HG02943 (cell line): ENCODE measurements around the gene MAP3K12.
A peak's percentile ranks its signal among the peaks of the same experiment; 100 is the strongest.

Experiments
- ATAC-seq: cut with Tn5 transposase; IDR thresholded peaks from one replicate; pipeline ENCODE4 v1.9.1; 2021; ENCODE audit warnings: mild to moderate bottlenecking, low read depth, moderate library complexity; ENCODE audit not compliant: unreplicated experiment

The MAP3K12 gene

GRCh38 chr12:53508534-53509170 is 9.4 kb upstream of the MAP3K12 start:
- peak; percentile 68 for ATAC-seq

GRCh38 chr12:53507603-53507885 is 8.3 kb upstream of the MAP3K12 start:
- ATAC-seq, result no peak

GRCh38 chr12:53506881-53507602 is 7.8 kb upstream of the MAP3K12 start, which contains the start of gene NPFF:
Gene NPFF (minus strand): TSS chr12:53507484. CDS start chr12:53507474, 10 bp downstream.
- ATAC-seq, result no peak

GRCh38 chr12:53506450-53506785 is 7.2 kb upstream of the MAP3K12 start:
- no peak for ATAC-seq

- ATAC-seq, result no peak
These were observed 6.5 kb upstream of the MAP3K12 start for GRCh38 chr12:53505555-53506449.

- no peak for ATAC-seq
These were observed 5.8 kb upstream of the MAP3K12 start for GRCh38 chr12:53505086-53505485.

- no peak for ATAC-seq
These were observed 5.0 kb upstream of the MAP3K12 start for GRCh38 chr12:53504004-53504920.

GRCh38 chr12:53502983-53503728 is 3.9 kb upstream of the MAP3K12 start:
- no peak for ATAC-seq

GRCh38 chr12:53502331-53502730 is 3.1 kb upstream of the MAP3K12 start:
- ATAC-seq, result no peak

GRCh38 chr12:53501615-53502181 is 2.4 kb upstream of the MAP3K12 start:
- ATAC-seq, result no peak

- peak; percentile 82 for ATAC-seq
These were observed 1.7 kb upstream of the MAP3K12 start, which contains the start of gene TARBP2 for GRCh38 chr12:53500776-53501614. Gene TARBP2 (plus strand): TSS chr12:53501283. CDS start chr12:53501409, 126 bp downstream.

GRCh38 chr12:53500142-53500775 is 1.0 kb upstream of the MAP3K12 start:
- ATAC-seq, result no peak

GRCh38 chr12:53498235-53498630 is 1.0 kb downstream of the MAP3K12 start:
- no peak for ATAC-seq

GRCh38 chr12:53497461-53497860 is 1.8 kb downstream of the MAP3K12 start:
- no peak for ATAC-seq

GRCh38 chr12:53496752-53497032 is 2.6 kb downstream of the MAP3K12 start:
- no peak for ATAC-seq

- ATAC-seq, result no peak
These were observed 3.1 kb downstream of the MAP3K12 start for GRCh38 chr12:53495903-53496751.
